Mammary epithelial cell (primary cell): ENCODE data around the gene PLA2G2A.

Source experiments
- EZH2 ChIP-seq: IDR thresholded peaks from 2 replicates; pipeline ENCODE4 v1.6.1; 2012; ENCODE audit warnings: low read length, inconsistent platforms, borderline replicate concordance
- TF ChIP-seq, protein P1 (sequence below), 2 donors: IDR thresholded peaks in 1 of 2; conservative IDR thresholded peaks in 1 of 2; 2 replicates each; pipeline ENCODE4 v1.5.1; 2011 to 2012; ENCODE audit warnings: inconsistent platforms in 2 of 2, low read length in 2 of 2, mild to moderate bottlenecking in 2 of 2, control low read depth in 1 of 2, low read depth in 1 of 2; ENCODE audit not compliant: insufficient read depth in 1 of 2; ENCODE audit errors: extremely low read depth in 1 of 2

DNA sequence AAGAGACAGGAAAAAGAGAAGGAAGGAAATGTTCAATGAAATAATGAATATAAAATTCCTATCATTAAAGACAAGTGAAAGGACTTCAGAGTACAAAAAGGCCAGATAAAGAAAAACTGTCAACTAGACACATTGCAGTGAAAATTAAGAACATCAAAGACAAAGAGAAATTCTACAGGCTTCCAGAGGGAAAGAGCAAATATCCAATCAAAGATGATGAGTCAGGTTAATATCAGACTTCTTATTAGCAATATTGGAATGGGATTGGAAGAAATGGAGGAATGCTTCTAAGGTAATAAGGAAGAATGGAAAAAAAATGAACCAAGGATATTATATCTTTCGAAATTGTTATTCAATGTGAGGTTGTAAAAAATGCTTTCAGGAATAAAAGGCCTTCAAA, 7.8 kb downstream of the PLA2G2A start:
- no peak for TF ChIP-seq EZH2
- TF ChIP-seq, protein P1, sequence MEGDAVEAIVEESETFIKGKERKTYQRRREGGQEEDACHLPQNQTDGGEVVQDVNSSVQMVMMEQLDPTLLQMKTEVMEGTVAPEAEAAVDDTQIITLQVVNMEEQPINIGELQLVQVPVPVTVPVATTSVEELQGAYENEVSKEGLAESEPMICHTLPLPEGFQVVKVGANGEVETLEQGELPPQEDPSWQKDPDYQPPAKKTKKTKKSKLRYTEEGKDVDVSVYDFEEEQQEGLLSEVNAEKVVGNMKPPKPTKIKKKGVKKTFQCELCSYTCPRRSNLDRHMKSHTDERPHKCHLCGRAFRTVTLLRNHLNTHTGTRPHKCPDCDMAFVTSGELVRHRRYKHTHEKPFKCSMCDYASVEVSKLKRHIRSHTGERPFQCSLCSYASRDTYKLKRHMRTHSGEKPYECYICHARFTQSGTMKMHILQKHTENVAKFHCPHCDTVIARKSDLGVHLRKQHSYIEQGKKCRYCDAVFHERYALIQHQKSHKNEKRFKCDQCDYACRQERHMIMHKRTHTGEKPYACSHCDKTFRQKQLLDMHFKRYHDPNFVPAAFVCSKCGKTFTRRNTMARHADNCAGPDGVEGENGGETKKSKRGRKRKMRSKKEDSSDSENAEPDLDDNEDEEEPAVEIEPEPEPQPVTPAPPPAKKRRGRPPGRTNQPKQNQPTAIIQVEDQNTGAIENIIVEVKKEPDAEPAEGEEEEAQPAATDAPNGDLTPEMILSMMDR (conservative IDR thresholded peaks at IDR 0.05 in 1 of 2, IDR thresholded peaks at IDR 0.05 in 1 of 2; ENCODE audit: extremely low read depth in 1 of 2, insufficient read depth in 1 of 2, low read depth in 1 of 2, low read length in 2 of 2), result no peak
